Mesendoderm (in vitro differentiated cells): ENCODE results near the gene CSAD.
A peak's percentile ranks its signal among the peaks of the same experiment; 100 is the strongest.

Experiments
- DNase-seq: peaks from one replicate; pipeline ENCODE4 v3.0.0; 2013
- H2AK5ac ChIP-seq: 2 replicates; pipeline ENCODE4 v1.6.1; 2013; ENCODE audit warnings: low read length, inconsistent platforms
- H2BK120ac ChIP-seq: 2 replicates; pipeline ENCODE4 v1.6.1; 2013; ENCODE audit warnings: low read depth, mild to moderate bottlenecking, low read length, moderate library complexity, mixed read lengths
- H2BK15ac ChIP-seq: replicated peaks from 2 replicates; pipeline ENCODE4 v1.6.1; 2013; ENCODE audit warnings: low read depth, mild to moderate bottlenecking, moderate library complexity
- H2BK5ac ChIP-seq: 2 replicates; pipeline ENCODE4 v1.6.1; 2013; ENCODE audit warnings: low read length, inconsistent platforms
- H3K18ac ChIP-seq: 2 replicates; pipeline ENCODE4 v1.6.1; 2013; ENCODE audit warnings: mild to moderate bottlenecking, low read length, mixed read lengths
- H3K23ac ChIP-seq: one replicate; pipeline ENCODE4 v1.6.1; 2013; ENCODE audit warnings: low read length
- H3K27ac ChIP-seq: 2 replicates; pipeline ENCODE4 v1.5.1; 2013; ENCODE audit warnings: low read depth, mild to moderate bottlenecking, inconsistent platforms, low read length, moderate library complexity
- H3K27me3 ChIP-seq: 2 replicates; pipeline ENCODE4 v1.6.1; 2013; ENCODE audit warnings: low read length, control low read depth, mild to moderate bottlenecking, inconsistent platforms; ENCODE audit not compliant: insufficient read depth, poor library complexity
- H3K36me3 ChIP-seq: 2 replicates; pipeline ENCODE4 v1.6.1; 2013; ENCODE audit warnings: low read length, inconsistent platforms; ENCODE audit not compliant: control insufficient read depth, insufficient read depth
- H3K4ac ChIP-seq: one replicate; pipeline ENCODE4 v1.6.1; 2013; ENCODE audit warnings: low read depth, mild to moderate bottlenecking, low read length, moderate library complexity
- H3K4me1 ChIP-seq: 2 replicates; pipeline ENCODE4 v1.6.1; 2013; ENCODE audit warnings: low read depth, low read length, inconsistent platforms; ENCODE audit not compliant: control insufficient read depth
- H3K4me2 ChIP-seq: 2 replicates; pipeline ENCODE4 v1.6.1; 2013; ENCODE audit warnings: low read length
- H3K4me3 ChIP-seq: 2 replicates; pipeline ENCODE4 v1.5.1; 2013; ENCODE audit warnings: mild to moderate bottlenecking, low read length
- H3K56ac ChIP-seq: one replicate; pipeline ENCODE4 v1.6.1; 2013; ENCODE audit warnings: low read length
- H3K79me1 ChIP-seq: 2 replicates; pipeline ENCODE4 v1.6.1; 2013; ENCODE audit warnings: low read length, inconsistent platforms
- H3K79me2 ChIP-seq: 2 replicates; pipeline ENCODE4 v1.6.1; 2013; ENCODE audit warnings: mild to moderate bottlenecking, low read length; ENCODE audit not compliant: control insufficient read depth, insufficient read depth
- H3K9ac ChIP-seq: 2 replicates; pipeline ENCODE4 v1.6.1; 2013; ENCODE audit warnings: low read length, inconsistent platforms
- H4K5ac ChIP-seq: one replicate; pipeline ENCODE4 v1.6.1; 2013; ENCODE audit warnings: low read length
- H4K8ac ChIP-seq: one replicate; pipeline ENCODE4 v1.6.1; 2013; ENCODE audit warnings: low read depth, mild to moderate bottlenecking, control low read depth, low read length, moderate library complexity
- WGBS: extraction: QIAGEN DNeasy Blood & Tissue Kit; methylation state at CpG from one replicate; pipeline ENCODE4 v1.1.7; 2013; ENCODE audit warnings: low lambda C conversion rate, missing lambda C conversion rate; ENCODE audit not compliant: insufficient coverage; ENCODE audit errors: extremely low coverage; 5-methylcytosine and 5-hydroxymethylcytosine counted together

CSAD gene

GRCh38 chr12:53199700-53200099 lies 19.0 kb upstream of the CSAD start:
- no peak overlapping the region for H4K5ac ChIP-seq
- no peak overlapping the region for H2AK5ac ChIP-seq
- H3K36me3 ChIP-seq: no peaks in the 10 kb centered on the region
- no peak overlapping the region for H3K23ac ChIP-seq
- H3K79me1 ChIP-seq: no peaks in the 10 kb centered on the region
- H3K79me2 ChIP-seq: no peaks in the 10 kb centered on the region
- H3K4ac ChIP-seq: no peak overlapping the region
- H3K27ac ChIP-seq: no peak overlapping the region
- H3K4me3 ChIP-seq: no peak overlapping the region
- H2BK5ac ChIP-seq: no peak overlapping the region
- no peak overlapping the region for H2BK15ac ChIP-seq
- no peak overlapping the region for H3K4me2 ChIP-seq
- no peak overlapping the region for H4K8ac ChIP-seq
- H2BK120ac ChIP-seq: no peak overlapping the region
- WGBS: no CpG with 5 or more reads among the region's 3 CpGs
- H3K18ac ChIP-seq: no peak overlapping the region
- H3K56ac ChIP-seq: no peak overlapping the region
- DNase-seq: no peak
- H3K27me3 ChIP-seq: no peaks in the 10 kb centered on the region
- no peaks in the 10 kb centered on the region for H3K4me1 ChIP-seq
- H3K9ac ChIP-seq: no peak overlapping the region

GRCh38 chr12:53198486-53199110 lies 17.9 kb upstream of the CSAD start:
- Histone ChIP-seq H3K27ac (no peak overlapping the region), H3K79me1 (no peaks in the 10 kb centered on the region), H3K4me1 (no peaks in the 10 kb centered on the region), H2BK15ac (no peak overlapping the region), H3K9ac (no peak overlapping the region), H2BK120ac (no peak overlapping the region), H2AK5ac (no peak overlapping the region), H3K4ac (no peak overlapping the region), H3K56ac (no peak overlapping the region), H3K18ac (no peak overlapping the region), H3K23ac (no peak overlapping the region), H3K79me2 (no peaks in the 10 kb centered on the region), H2BK5ac (no peak overlapping the region), H3K4me3 (no peak overlapping the region), H4K5ac (no peak overlapping the region), H3K27me3 (no peaks in the 10 kb centered on the region), H4K8ac (no peak overlapping the region), H3K36me3 (no peaks in the 10 kb centered on the region), H3K4me2 (no peak overlapping the region)
- WGBS: no CpG with 5 or more reads among the region's 5 CpGs
- no peak for DNase-seq

- H3K4ac ChIP-seq: no peak overlapping the region
- H3K18ac ChIP-seq: no peak overlapping the region
- H3K36me3 ChIP-seq: no peaks in the 10 kb centered on the region
- H3K79me1 ChIP-seq: no peaks in the 10 kb centered on the region
- no peaks in the 10 kb centered on the region for H3K79me2 ChIP-seq
- H4K8ac ChIP-seq: no peak overlapping the region
- no peak overlapping the region for H2BK15ac ChIP-seq
- no peak overlapping the region for H3K27ac ChIP-seq
- H3K4me2 ChIP-seq: no peak overlapping the region
- no peaks in the 10 kb centered on the region for H3K4me1 ChIP-seq
- H3K56ac ChIP-seq: peak overlapping the region; percentile 67
- DNase-seq: no peak
- no peak overlapping the region for H3K4me3 ChIP-seq
- no peak overlapping the region for H4K5ac ChIP-seq
- H3K23ac ChIP-seq: no peak overlapping the region
- no peak overlapping the region for H2BK120ac ChIP-seq
- no peak overlapping the region for H3K9ac ChIP-seq
- no peak overlapping the region for H2AK5ac ChIP-seq
- WGBS: no CpG with 5 or more reads among the region's 19 CpGs
- no peaks in the 10 kb centered on the region for H3K27me3 ChIP-seq
- no peak overlapping the region for H2BK5ac ChIP-seq
Measured at GRCh38 chr12:53197011-53197640, 16.4 kb upstream of the CSAD start.

GRCh38 chr12:53196486-53196885 lies 15.8 kb upstream of the CSAD start:
- no CpG with 5 or more reads among the region's 14 CpGs for WGBS
- no peak overlapping the region for H3K4ac ChIP-seq
- H3K23ac ChIP-seq: no peak overlapping the region
- no peak for DNase-seq
- H3K27me3 ChIP-seq: no peaks in the 10 kb centered on the region
- H3K4me1 ChIP-seq: no peaks in the 10 kb centered on the region
- no peak overlapping the region for H3K4me3 ChIP-seq
- no peak overlapping the region for H3K18ac ChIP-seq
- H4K5ac ChIP-seq: no peak overlapping the region
- no peak overlapping the region for H4K8ac ChIP-seq
- H2BK5ac ChIP-seq: no peak overlapping the region
- H3K79me2 ChIP-seq: no peaks in the 10 kb centered on the region
- H2BK120ac ChIP-seq: no peak overlapping the region
- H2BK15ac ChIP-seq: no peak overlapping the region
- no peak overlapping the region for H3K9ac ChIP-seq
- peak overlapping the region; percentile 15 for H3K56ac ChIP-seq
- no peak overlapping the region for H3K27ac ChIP-seq
- no peak overlapping the region for H2AK5ac ChIP-seq
- no peak overlapping the region for H3K4me2 ChIP-seq
- H3K36me3 ChIP-seq: no peaks in the 10 kb centered on the region
- no peaks in the 10 kb centered on the region for H3K79me1 ChIP-seq

GRCh38 chr12:53195516-53196420 lies 15.0 kb upstream of the CSAD start:
- Histone ChIP-seq H3K4me1 (no peaks in the 10 kb centered on the region), H3K27ac (no peak overlapping the region), H3K79me2 (no peaks in the 10 kb centered on the region), H3K79me1 (no peaks in the 10 kb centered on the region), H2BK15ac (no peak overlapping the region), H3K27me3 (no peaks in the 10 kb centered on the region), H3K9ac (no peak overlapping the region), H3K4me2 (no peak overlapping the region), H3K56ac (no peak overlapping the region), H2BK120ac (no peak overlapping the region), H4K5ac (no peak overlapping the region), H4K8ac (no peak overlapping the region), H3K4me3 (no peak overlapping the region), H3K4ac (no peak overlapping the region), H2BK5ac (no peak overlapping the region), H3K18ac (no peak overlapping the region), H3K23ac (no peak overlapping the region), H3K36me3 (no peaks in the 10 kb centered on the region), H2AK5ac (no peak overlapping the region)
- no peak for DNase-seq
- WGBS: no CpG with 5 or more reads among the region's 10 CpGs
